CD4-positive, alpha-beta T cell treated with Interleukin-4 for 1 hour (primary cell): ENCODE results near the gene YTHDF2.
"Not testable (repeated sequence)": the region's sequence is repeated elsewhere in the genome, so short reads cannot be mapped to it uniquely, and the experiment has no call there.

ENCODE experiments used
- DNase-seq, 2 donors: peaks; one replicate each; pipeline ENCODE4 v3.0.0-alpha.2; 2020 to 2022

Gene YTHDF2

GRCh38 chr1:28761189-28761588 is 24.4 kb downstream of the YTHDF2 start:
- no peak for DNase-seq

- DNase-seq: no peak
These were observed 29.9 kb downstream of the YTHDF2 start for GRCh38 chr1:28766532-28767183.

- no peak for DNase-seq
These were observed 33.9 kb downstream of the YTHDF2 start for GRCh38 chr1:28770601-28771165.

GRCh38 chr1:28771921-28772320 is 35.2 kb downstream of the YTHDF2 start:
- not testable (repeated sequence) for DNase-seq

GRCh38 chr1:28773105-28773504 is 36.4 kb downstream of the YTHDF2 start:
- DNase-seq: no peak

- peak; percentile 79 to 81 for DNase-seq
These were observed 38.6 kb downstream of the YTHDF2 start for GRCh38 chr1:28775121-28775942.

- no peak for DNase-seq
These were observed 39.6 kb downstream of the YTHDF2 start for GRCh38 chr1:28776341-28776740.

- DNase-seq: no peak
These were observed 41.3 kb downstream of the YTHDF2 start for GRCh38 chr1:28778021-28778420.

- DNase-seq: no peak
These were observed 43.1 kb downstream of the YTHDF2 start for GRCh38 chr1:28779751-28780408.

- no peak for DNase-seq
These were observed 44.6 kb downstream of the YTHDF2 start for GRCh38 chr1:28781305-28781704.

GRCh38 chr1:28782011-28782410 is 45.3 kb downstream of the YTHDF2 start:
- no peak for DNase-seq

GRCh38 chr1:28783363-28783762 is 46.6 kb downstream of the YTHDF2 start:
- DNase-seq: no peak

- no peak for DNase-seq
These were observed 52.7 kb downstream of the YTHDF2 start for GRCh38 chr1:28789412-28789811.

GRCh38 chr1:28789816-28790215 is 53.1 kb downstream of the YTHDF2 start:
- no peak for DNase-seq

- DNase-seq: no peak
These were observed 53.8 kb downstream of the YTHDF2 start for GRCh38 chr1:28790377-28791035.

GRCh38 chr1:28791929-28792328 is 55.2 kb downstream of the YTHDF2 start:
- DNase-seq: not testable (repeated sequence)

GRCh38 chr1:28792644-28793121 is 55.9 kb downstream of the YTHDF2 start:
- DNase-seq: no peak

- DNase-seq: not testable (repeated sequence)
These were observed 57.8 kb downstream of the YTHDF2 start for GRCh38 chr1:28794582-28794981.

- no peak for DNase-seq
These were observed 59.8 kb downstream of the YTHDF2 start for GRCh38 chr1:28796352-28797211.

- no peak for DNase-seq
These were observed 63.6 kb downstream of the YTHDF2 start for GRCh38 chr1:28800324-28800723.

GRCh38 chr1:28801461-28801860 is 64.7 kb downstream of the YTHDF2 start:
- DNase-seq: no peak

GRCh38 chr1:28803051-28803450 is 66.3 kb downstream of the YTHDF2 start:
- DNase-seq: no peak
